Stimulated activated effector memory CD8-positive, alpha-beta T cell treated with anti-CD3 and anti-CD28 coated beads, Interleukin-12 subunit alpha, Interleukin-12 subunit beta, amount 100 ng/mL, for 72 hours (primary cell): ENCODE results near the gene HORMAD2.
"Not testable (repeated sequence)": the region's sequence is repeated elsewhere in the genome, so short reads cannot be mapped to it uniquely, and the experiment has no call there.

Experiments used
- ATAC-seq: fragments of 150-1000 bp; cut with Tn5 transposase; 2 replicates; pipeline ENCODE4 v1.10.0; 2021
- DNase-seq, 2 donors: peaks; one replicate each; pipeline ENCODE4 v3.0.0; 2021 to 2022; ENCODE audit warnings: low spot score in 2 of 2
- H3K27ac Mint-ChIP-seq: one replicate; pipeline ENCODE4 v1.8.0; 2022; ENCODE audit warnings: mild to moderate bottlenecking, mixed read lengths
- H3K36me3 Mint-ChIP-seq: one replicate; pipeline ENCODE4 v1.8.0; 2022; ENCODE audit warnings: mild to moderate bottlenecking, mixed read lengths
- H3K4me1 Mint-ChIP-seq: one replicate; pipeline ENCODE4 v1.8.0; 2022; ENCODE audit warnings: mixed read lengths
- H3K4me3 Mint-ChIP-seq: one replicate; pipeline ENCODE4 v1.8.0; 2022; ENCODE audit warnings: mild to moderate bottlenecking, mixed read lengths
- H3K9me3 Mint-ChIP-seq: one replicate; pipeline ENCODE4 v1.8.0; 2022; ENCODE audit warnings: mixed read lengths

The HORMAD2 gene

GRCh38 chr22:30210235-30210909 lies 130.1 kb downstream of the HORMAD2 start:
- H3K27ac Mint-ChIP-seq: no peak overlapping the region
- H3K4me3 Mint-ChIP-seq: no peak overlapping the region
- H3K9me3 Mint-ChIP-seq: no peaks in the 10 kb centered on the region
- ATAC-seq (no peak), DNase-seq (no peak)
- peaks cover 14% of the 10 kb centered on the region for H3K4me1 Mint-ChIP-seq
- no peaks in the 10 kb centered on the region for H3K36me3 Mint-ChIP-seq

- no peaks in the 10 kb centered on the region for H3K36me3 Mint-ChIP-seq
- H3K27ac Mint-ChIP-seq: no peak overlapping the region
- DNase-seq (no peak), ATAC-seq (no peak)
- H3K4me1 Mint-ChIP-seq: peaks cover 14% of the 10 kb centered on the region
- H3K4me3 Mint-ChIP-seq: no peak overlapping the region
- H3K9me3 Mint-ChIP-seq: no peaks in the 10 kb centered on the region
These were observed 131.0 kb downstream of the HORMAD2 start for GRCh38 chr22:30211124-30211820.

GRCh38 chr22:30212363-30212995 lies 132.2 kb downstream of the HORMAD2 start:
- no peak for DNase-seq
- Mint-ChIP-seq H3K36me3 (no peaks in the 10 kb centered on the region), H3K27ac (peak overlapping the region; percentile 71), H3K9me3 (no peaks in the 10 kb centered on the region), H3K4me1 (peaks cover 16% of the 10 kb centered on the region), H3K4me3 (no peak overlapping the region)
- peak; percentile 82 for ATAC-seq

GRCh38 chr22:30212996-30213441 lies 132.8 kb downstream of the HORMAD2 start:
- ATAC-seq: no peak
- Mint-ChIP-seq H3K4me1 (peaks cover 18% of the 10 kb centered on the region), H3K27ac (peak overlapping the region; percentile 71), H3K36me3 (no peaks in the 10 kb centered on the region), H3K4me3 (no peak overlapping the region), H3K9me3 (no peaks in the 10 kb centered on the region)
- DNase-seq: no peak

- DNase-seq (no peak), ATAC-seq (no peak)
- H3K4me1 Mint-ChIP-seq: peaks cover 22% of the 10 kb centered on the region
These were observed 134.6 kb downstream of the HORMAD2 start for GRCh38 chr22:30214703-30215407.

GRCh38 chr22:30216272-30216671 lies 136.0 kb downstream of the HORMAD2 start:
- H3K27ac Mint-ChIP-seq: peak overlapping the region; percentile 64
- H3K36me3 Mint-ChIP-seq, H3K4me3 Mint-ChIP-seq, H3K9me3 Mint-ChIP-seq, ATAC-seq, DNase-seq: not testable (repeated sequence)
- peaks cover 37% of the 10 kb centered on the region for H3K4me1 Mint-ChIP-seq

More at GRCh38 chr22:30214703-30215407, 134.6 kb downstream of the HORMAD2 start:
- H3K27ac Mint-ChIP-seq: peak overlapping the region; percentile 30
- H3K9me3 Mint-ChIP-seq: no peaks in the 10 kb centered on the region
- H3K36me3 Mint-ChIP-seq: no peaks in the 10 kb centered on the region
- no peak overlapping the region for H3K4me3 Mint-ChIP-seq

GRCh38 chr22:30216710-30217109 lies 136.4 kb downstream of the HORMAD2 start:
- peaks cover 41% of the 10 kb centered on the region for H3K4me1 Mint-ChIP-seq
- ATAC-seq: no peak

GRCh38 chr22:30217698-30218560 lies 137.7 kb downstream of the HORMAD2 start:
- ATAC-seq: no peak
- no peak for DNase-seq
- Mint-ChIP-seq H3K27ac (no peak overlapping the region), H3K4me1 (peaks cover 43% of the 10 kb centered on the region), H3K9me3 (no peaks in the 10 kb centered on the region), H3K36me3 (peaks cover 4% of the 10 kb centered on the region), H3K4me3 (no peak overlapping the region)

More at GRCh38 chr22:30216710-30217109, 136.4 kb downstream of the HORMAD2 start:
- Mint-ChIP-seq H3K36me3 (peaks cover 4% of the 10 kb centered on the region), H3K27ac (peak overlapping the region; percentile 64), H3K9me3 (no peaks in the 10 kb centered on the region), H3K4me3 (no peak overlapping the region)
- no peak for DNase-seq

- no peak overlapping the region for H3K4me3 Mint-ChIP-seq
- H3K4me1 Mint-ChIP-seq: peaks cover 49% of the 10 kb centered on the region
- peaks cover 4% of the 10 kb centered on the region for H3K36me3 Mint-ChIP-seq
- DNase-seq (no peak), ATAC-seq (no peak)
- no peaks in the 10 kb centered on the region for H3K9me3 Mint-ChIP-seq
- peak overlapping the region; percentile 71 for H3K27ac Mint-ChIP-seq
These were observed 138.9 kb downstream of the HORMAD2 start for GRCh38 chr22:30219049-30219654.

GRCh38 chr22:30219668-30220278 lies 139.5 kb downstream of the HORMAD2 start:
- no peak for ATAC-seq
- Mint-ChIP-seq H3K4me3 (no peak overlapping the region), H3K27ac (peak overlapping the region; percentile 71), H3K9me3 (no peaks in the 10 kb centered on the region), H3K36me3 (peaks cover 4% of the 10 kb centered on the region), H3K4me1 (peaks cover 53% of the 10 kb centered on the region)
- no peak for DNase-seq

GRCh38 chr22:30220338-30221012 lies 140.2 kb downstream of the HORMAD2 start:
- Mint-ChIP-seq H3K9me3 (no peaks in the 10 kb centered on the region), H3K4me3 (peak overlapping the region; percentile 63), H3K27ac (peak overlapping the region; percentile 71), H3K4me1 (peaks cover 60% of the 10 kb centered on the region), H3K36me3 (peaks cover 9% of the 10 kb centered on the region)
- ATAC-seq: no peak
- no peak for DNase-seq

- Mint-ChIP-seq H3K4me1 (peaks cover 69% of the 10 kb centered on the region), H3K9me3 (no peaks in the 10 kb centered on the region), H3K27ac (peak overlapping the region; percentile 71), H3K36me3 (peaks cover 9% of the 10 kb centered on the region), H3K4me3 (peak overlapping the region; percentile 63)
- DNase-seq: peak; percentile 43 to 73
- peak; percentile 83 for ATAC-seq
These were observed 141.1 kb downstream of the HORMAD2 start for GRCh38 chr22:30221121-30221992.
